ENCODE measurements around the gene METTL3.

GRCh38 chr14:21449899-21450216 is 61.3 kb downstream of the METTL3 start:
- TF ChIP-seq EP300 (IDR thresholded peaks at IDR 0.05; ENCODE audit: low read depth in 2 of 2, low read length in 2 of 2) (no peak), EP300 (CRISPR knock-in tag; IDR thresholded peaks at IDR 0.05; ENCODE audit: borderline replicate concordance) (no peak), CTCF (CRISPR knock-in tag; IDR thresholded peaks at IDR 0.05) (no peak), DBP (CRISPR knock-in tag; IDR thresholded peaks at IDR 0.05; ENCODE audit: not compliant biosample characterization) (no peak), ZFY (CRISPR knock-in tag; IDR thresholded peaks at IDR 0.05) (no peak), RFX1 (IDR thresholded peaks at IDR 0.05) (no peak), ZNF451 (CRISPR knock-in tag; IDR thresholded peaks at IDR 0.05) (no peak), MNT (IDR thresholded peaks at IDR 0.05) (no peak), NR0B2 (CRISPR knock-in tag; IDR thresholded peaks at IDR 0.05) (no peak), SP2 (CRISPR knock-in tag; IDR thresholded peaks at IDR 0.05) (no peak), SRF (IDR thresholded peaks at IDR 0.05; ENCODE audit: low read depth, low read length) (no peak), POLR2A (IDR thresholded peaks at IDR 0.05; ENCODE audit: insufficient read depth in 1 of 2, low read depth in 2 of 2, low read length in 2 of 2) (no peak), SP4 (CRISPR knock-in tag; IDR thresholded peaks at IDR 0.05) (no peak), GPBP1L1 (CRISPR knock-in tag; IDR thresholded peaks at IDR 0.05) (no peak), ZBTB8A (CRISPR knock-in tag; IDR thresholded peaks at IDR 0.05; ENCODE audit: borderline replicate concordance, low read depth) (no peak)
